GM12874 (cell line): ENCODE measurements around the gene TMEM132E.

Experiments
- TF ChIP-seq, protein P1 (sequence below): IDR thresholded peaks from 2 replicates; pipeline ENCODE4 v1.5.1; 2011; ENCODE audit warnings: low read depth, mild to moderate bottlenecking, control low read depth, low read length, moderate library complexity; ENCODE audit not compliant: insufficient read depth

TMEM132E gene

DNA sequence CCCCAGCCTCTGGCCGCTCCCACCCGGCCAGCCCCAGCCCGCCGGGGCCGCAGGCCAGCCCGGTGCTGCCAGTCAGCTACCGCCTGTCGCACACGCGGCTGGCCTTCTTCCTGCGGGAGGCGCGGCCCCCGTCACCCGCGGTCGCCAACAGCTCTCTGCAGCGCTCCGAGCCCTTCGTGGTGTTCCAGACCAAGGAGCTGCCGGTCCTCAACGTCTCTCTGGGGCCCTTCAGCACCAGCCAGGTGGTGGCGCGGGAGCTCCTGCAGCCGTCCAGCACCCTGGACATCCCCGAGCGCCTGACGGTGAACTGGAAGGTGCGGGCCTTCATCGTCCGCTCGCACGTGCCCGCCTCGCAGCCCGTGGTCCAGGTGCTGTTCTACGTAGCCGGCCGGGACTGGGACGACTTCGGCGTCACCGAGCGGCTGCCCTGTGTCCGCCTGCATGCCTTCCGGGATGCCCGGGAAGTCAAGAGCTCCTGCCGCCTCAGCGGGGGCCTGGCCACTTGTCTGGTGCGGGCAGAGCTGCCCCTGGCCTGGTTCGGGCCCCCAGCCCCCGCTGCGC lies 46.8 kb downstream of the TMEM132E start:
- TF ChIP-seq, protein P1, sequence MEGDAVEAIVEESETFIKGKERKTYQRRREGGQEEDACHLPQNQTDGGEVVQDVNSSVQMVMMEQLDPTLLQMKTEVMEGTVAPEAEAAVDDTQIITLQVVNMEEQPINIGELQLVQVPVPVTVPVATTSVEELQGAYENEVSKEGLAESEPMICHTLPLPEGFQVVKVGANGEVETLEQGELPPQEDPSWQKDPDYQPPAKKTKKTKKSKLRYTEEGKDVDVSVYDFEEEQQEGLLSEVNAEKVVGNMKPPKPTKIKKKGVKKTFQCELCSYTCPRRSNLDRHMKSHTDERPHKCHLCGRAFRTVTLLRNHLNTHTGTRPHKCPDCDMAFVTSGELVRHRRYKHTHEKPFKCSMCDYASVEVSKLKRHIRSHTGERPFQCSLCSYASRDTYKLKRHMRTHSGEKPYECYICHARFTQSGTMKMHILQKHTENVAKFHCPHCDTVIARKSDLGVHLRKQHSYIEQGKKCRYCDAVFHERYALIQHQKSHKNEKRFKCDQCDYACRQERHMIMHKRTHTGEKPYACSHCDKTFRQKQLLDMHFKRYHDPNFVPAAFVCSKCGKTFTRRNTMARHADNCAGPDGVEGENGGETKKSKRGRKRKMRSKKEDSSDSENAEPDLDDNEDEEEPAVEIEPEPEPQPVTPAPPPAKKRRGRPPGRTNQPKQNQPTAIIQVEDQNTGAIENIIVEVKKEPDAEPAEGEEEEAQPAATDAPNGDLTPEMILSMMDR = no peak

DNA sequence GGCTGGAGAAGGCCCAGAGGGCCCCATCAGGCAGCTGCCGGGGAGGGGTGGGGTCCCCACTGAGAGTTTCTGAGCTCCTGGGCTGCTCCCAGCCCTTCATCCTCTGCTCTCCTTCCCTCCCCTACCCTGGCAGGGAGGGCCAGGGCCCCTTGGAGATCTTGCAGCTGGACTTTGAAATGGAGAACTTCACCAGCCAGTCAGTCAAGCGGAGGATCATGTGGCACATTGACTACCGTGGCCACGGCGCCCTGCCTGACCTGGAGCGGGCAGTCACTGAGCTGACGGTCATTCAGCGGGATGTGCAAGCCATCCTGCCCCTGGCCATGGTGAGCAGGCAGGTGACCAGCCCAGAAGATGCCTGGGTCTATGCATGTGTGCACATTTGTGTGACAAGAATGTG lies 49.5 kb downstream of the TMEM132E start:
- TF ChIP-seq, protein P1 = no peak

DNA sequence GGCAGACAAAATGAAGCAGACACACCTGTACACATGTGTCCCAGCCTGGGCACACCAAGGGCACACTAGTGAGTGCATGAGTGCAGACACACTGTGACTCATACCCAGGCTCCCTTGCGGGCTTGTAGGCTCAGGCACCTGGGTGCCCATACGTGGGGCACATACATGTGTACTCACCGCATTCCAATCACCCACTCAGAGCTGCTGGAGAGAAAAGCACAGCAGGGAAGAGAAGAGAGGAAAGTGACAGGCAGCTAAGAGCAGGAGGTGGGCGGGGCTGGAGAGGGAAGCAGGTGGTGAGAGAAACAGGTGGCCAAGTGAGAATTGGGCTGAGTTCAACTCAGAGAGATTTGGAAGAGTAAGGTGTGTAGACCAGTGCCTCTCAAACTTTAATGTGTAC lies 54.0 kb downstream of the TMEM132E start:
- TF ChIP-seq, protein P1 = no peak

DNA sequence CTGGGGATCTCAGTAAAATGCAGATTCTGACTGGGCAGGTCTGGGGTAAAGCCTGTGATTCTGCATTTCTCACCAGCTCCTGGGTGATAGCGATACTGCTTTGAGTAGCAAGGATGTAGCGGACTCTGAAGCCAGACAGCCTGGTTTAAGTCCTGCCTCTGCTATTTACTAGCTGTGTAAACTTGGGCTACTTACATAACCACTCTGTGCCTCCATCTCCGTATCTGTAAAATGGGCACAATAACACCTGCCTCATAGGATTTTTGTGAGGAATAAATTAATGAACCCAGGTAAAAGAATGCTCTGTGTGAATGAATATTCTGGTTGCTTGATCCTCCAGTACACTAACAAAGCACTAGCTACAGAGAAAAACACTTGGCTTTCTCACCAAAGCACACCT lies 54.4 kb downstream of the TMEM132E start:
- TF ChIP-seq, protein P1 = no peak

DNA sequence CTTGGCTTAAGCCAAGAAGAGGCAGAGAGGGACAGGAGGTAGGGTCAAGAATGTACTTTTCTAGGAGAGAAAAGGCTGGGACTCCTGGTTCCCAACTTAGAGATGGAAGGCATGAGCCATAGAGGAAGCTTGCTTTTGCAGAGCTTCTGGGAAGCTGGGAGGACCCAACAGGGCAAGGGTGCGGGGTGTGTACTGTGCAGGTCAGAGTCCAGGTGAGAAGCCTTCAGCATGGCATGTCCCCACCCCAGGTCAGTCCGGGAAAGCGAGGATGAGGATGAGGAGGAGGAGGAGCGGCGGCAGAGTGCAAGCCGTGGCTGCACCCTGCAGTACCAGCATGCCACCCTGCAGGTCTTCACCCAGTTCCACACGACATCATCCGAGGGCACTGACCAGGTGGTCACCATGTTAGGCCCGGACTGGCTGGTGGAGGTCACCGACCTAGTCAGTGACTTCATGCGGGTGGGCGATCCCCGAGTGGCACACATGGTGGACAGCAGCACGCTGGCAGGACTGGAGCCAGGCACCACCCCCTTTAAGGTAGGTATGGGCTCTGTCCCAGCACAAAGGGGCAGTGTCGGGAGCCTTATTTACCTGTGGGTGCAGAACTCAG lies 55.3 kb downstream of the TMEM132E start:
- TF ChIP-seq, protein P1 = no peak

DNA sequence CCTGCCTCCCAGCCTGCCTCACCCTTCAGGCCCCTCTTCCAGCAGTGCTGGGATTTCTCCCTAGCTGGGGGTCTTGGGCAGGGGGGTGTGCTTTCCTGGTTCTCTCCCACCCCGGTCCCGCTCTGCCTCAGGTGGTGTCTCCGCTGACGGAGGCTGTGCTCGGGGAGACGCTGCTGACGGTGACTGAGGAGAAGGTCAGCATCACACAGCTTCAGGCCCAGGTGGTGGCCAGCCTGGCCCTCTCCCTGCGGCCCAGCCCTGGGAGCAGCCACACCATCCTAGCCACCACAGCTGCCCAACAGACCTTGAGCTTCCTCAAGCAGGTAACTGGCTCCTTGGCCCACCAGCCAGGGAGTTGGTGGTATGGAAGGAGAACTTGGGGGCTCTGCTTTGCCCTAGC lies 56.5 kb downstream of the TMEM132E start:
- TF ChIP-seq, protein P1 = no peak

DNA sequence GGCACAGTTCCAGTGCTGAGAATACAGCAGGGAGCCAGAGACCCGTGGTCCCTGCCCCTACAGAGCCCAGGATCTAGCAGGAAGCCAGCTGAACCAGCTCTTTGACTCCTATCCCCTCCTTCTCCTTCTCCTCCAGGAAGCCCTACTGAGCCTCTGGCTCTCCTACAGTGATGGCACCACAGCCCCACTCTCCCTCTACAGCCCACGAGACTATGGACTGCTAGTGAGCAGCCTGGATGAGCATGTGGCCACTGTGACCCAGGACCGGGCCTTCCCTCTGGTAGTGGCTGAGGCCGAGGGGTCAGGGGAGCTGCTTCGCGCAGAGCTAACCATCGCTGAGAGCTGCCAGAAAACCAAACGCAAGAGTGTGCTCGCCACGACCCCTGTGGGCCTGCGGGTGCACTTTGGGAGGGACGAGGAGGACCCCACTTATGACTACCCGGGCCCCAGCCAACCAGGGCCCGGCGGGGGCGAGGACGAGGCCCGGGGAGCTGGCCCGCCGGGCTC lies 57.7 kb downstream of the TMEM132E start:
- TF ChIP-seq, protein P1 = no peak
